ENCODE data around the gene AATK. TPM values are rescaled to one million over a fixed set of nuclear protein-coding genes. Genes with fewer than 3 reads are reported as not detected.

AATK gene
- polyA plus RNA-seq, 1 of the 3 experiments (the other 2 are of a cell fraction) = 0.51 TPM

- TF ChIP-seq EP300 (IDR thresholded peaks at IDR 0.05; ENCODE audit: borderline replicate concordance in 1 of 2, low read depth in 1 of 2, low read length in 1 of 2) (no peak), MAX (IDR thresholded peaks at IDR 0.05; ENCODE audit: low read depth) (no peak), NFIC (IDR thresholded peaks at IDR 0.05; ENCODE audit: borderline replicate concordance) (no peak), POLR2AphosphoS5 (IDR thresholded peaks at IDR 0.05; ENCODE audit: low read depth, low read length) (no peak), RCOR1 (IDR thresholded peaks at IDR 0.05; ENCODE audit: low read length) (no peak), RXRA (IDR thresholded peaks at IDR 0.05; ENCODE audit: borderline replicate concordance, low read depth) (no peak)
- TF ChIP-seq, protein P1, sequence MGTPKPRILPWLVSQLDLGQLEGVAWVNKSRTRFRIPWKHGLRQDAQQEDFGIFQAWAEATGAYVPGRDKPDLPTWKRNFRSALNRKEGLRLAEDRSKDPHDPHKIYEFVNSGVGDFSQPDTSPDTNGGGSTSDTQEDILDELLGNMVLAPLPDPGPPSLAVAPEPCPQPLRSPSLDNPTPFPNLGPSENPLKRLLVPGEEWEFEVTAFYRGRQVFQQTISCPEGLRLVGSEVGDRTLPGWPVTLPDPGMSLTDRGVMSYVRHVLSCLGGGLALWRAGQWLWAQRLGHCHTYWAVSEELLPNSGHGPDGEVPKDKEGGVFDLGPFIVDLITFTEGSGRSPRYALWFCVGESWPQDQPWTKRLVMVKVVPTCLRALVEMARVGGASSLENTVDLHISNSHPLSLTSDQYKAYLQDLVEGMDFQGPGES (IDR thresholded peaks at IDR 0.05; ENCODE audit: low read depth, low read length) = no peak
Observed at GRCh38 chr17:81163051-81163695, 2.8 kb downstream of the AATK start (continued).

DNA sequence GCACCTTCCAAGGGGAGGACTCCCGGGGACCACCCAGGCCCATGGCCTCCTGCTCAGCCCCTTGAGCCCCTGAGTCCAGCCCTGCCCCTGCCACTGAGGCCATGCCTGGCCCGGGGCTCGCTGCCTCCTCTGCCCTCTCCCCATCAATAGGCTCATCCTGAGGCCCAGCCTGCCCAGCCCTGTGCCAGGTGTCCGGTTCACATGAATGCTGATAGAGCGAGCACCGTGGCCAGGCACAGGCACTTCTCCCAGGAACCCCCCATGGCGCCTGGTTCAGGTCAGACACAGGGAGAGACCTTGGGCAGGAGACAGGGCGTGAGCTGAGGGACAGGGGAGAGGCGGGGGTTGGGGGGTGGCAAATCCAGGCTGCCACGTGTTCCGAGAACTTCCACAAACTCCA lies 3.5 kb downstream of the AATK start:
- Histone ChIP-seq H3F3A (replicated peaks; ENCODE audit: insufficient read depth) (peaks cover 12% of the 10 kb centered on the region), H3K36me3 (replicated peaks in 1 of 2; ENCODE audit: control insufficient read depth in 1 of 2, insufficient read depth in 2 of 2, low read length in 1 of 2) (no peaks in the 10 kb centered on the region), H3K27me3 (ENCODE audit: insufficient read depth) (peaks cover 19% of the 10 kb centered on the region; the same call in 1 of the 2 replicates), H3K79me2 (ENCODE audit: insufficient read depth) (no peaks in the 10 kb centered on the region), H3K4me2 (no peak overlapping the region), H3K9ac (no peak overlapping the region), H3K4me3 (ENCODE audit: low read depth in 2 of 2, low read length in 1 of 2) (no peak overlapping the region), H2AFZ (ENCODE audit: low read depth) (no peak overlapping the region), H3K27ac (ENCODE audit: low read depth in 2 of 2, low read length in 1 of 2) (no peak overlapping the region), H3K4me1 (ENCODE audit: control insufficient read depth in 1 of 2, insufficient read depth in 2 of 2, low read depth in 1 of 2, low read length in 1 of 2) (peaks cover 0 to 26% of the 10 kb centered on the region in 2 experiments; a peak in 1 of 4 replicates), H4K20me1 (ENCODE audit: insufficient read depth) (no peaks in the 10 kb centered on the region), H3K9me3 (no peaks in the 10 kb centered on the region), H3K9me2 (no peaks in the 10 kb centered on the region)
- DNase-seq = no peak
- WGBS (ENCODE audit: low lambda C conversion rate) = 54% methylated on average over 2 of the region's 11 CpGs
- CTCF ChIA-PET = interaction anchor here (1.0 to 4.3 kb wide), 2 partner anchors 19 to 38 kb away, joined by 5 to 42 read pairs; no protein-coding TSS in a partner anchor
- POLR2A ChIA-PET = no interaction called here
- TF ChIP-seq JUND (IDR thresholded peaks at IDR 0.05) = no peak
- TF ChIP-seq, protein P2, sequence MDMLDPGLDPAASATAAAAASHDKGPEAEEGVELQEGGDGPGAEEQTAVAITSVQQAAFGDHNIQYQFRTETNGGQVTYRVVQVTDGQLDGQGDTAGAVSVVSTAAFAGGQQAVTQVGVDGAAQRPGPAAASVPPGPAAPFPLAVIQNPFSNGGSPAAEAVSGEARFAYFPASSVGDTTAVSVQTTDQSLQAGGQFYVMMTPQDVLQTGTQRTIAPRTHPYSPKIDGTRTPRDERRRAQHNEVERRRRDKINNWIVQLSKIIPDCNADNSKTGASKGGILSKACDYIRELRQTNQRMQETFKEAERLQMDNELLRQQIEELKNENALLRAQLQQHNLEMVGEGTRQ (IDR thresholded peaks at IDR 0.05; ENCODE audit: borderline replicate concordance, low read depth, low read length) = no peak
- no peak for TF ChIP-seq RCOR1 (IDR thresholded peaks at IDR 0.05; ENCODE audit: low read length)
- TF ChIP-seq PBX3 (IDR thresholded peaks at IDR 0.05) = no peak
- TF ChIP-seq USF1 (IDR thresholded peaks at IDR 0.05; ENCODE audit: borderline replicate concordance, low read depth) = no peak
- no peak for TF ChIP-seq POLR2AphosphoS5 (IDR thresholded peaks at IDR 0.05; ENCODE audit: low read depth, low read length)
- TF ChIP-seq FOXJ3 (CRISPR knock-in tag; IDR thresholded peaks at IDR 0.05) = no peak
- no peak for TF ChIP-seq RXRA (IDR thresholded peaks at IDR 0.05; ENCODE audit: borderline replicate concordance, low read depth)
- no peak for TF ChIP-seq ELF1 (IDR thresholded peaks at IDR 0.05)
- no peak for TF ChIP-seq FOXM1 (IDR thresholded peaks at IDR 0.05; ENCODE audit: low read depth)
- TF ChIP-seq CHD2 (IDR thresholded peaks at IDR 0.05; ENCODE audit: low read length, partially characterized antibody) = no peak
- no peak for TF ChIP-seq ZBTB33 (IDR thresholded peaks at IDR 0.05; ENCODE audit: borderline replicate concordance, low read depth)
- no peak for TF ChIP-seq NRF1 (IDR thresholded peaks at IDR 0.05; ENCODE audit: low read depth, low read length)
- no peak for TF ChIP-seq MEF2A (IDR thresholded peaks at IDR 0.05; ENCODE audit: borderline replicate concordance, low read depth)
- TF ChIP-seq RAD21 (IDR thresholded peaks at IDR 0.05; ENCODE audit: low read length) = no peak
- TF ChIP-seq MAX (IDR thresholded peaks at IDR 0.05; ENCODE audit: low read depth) = no peak
- TF ChIP-seq CTCF (IDR thresholded peaks at IDR 0.05) = no peak
